Astrocyte of the cerebellum (primary cell): ENCODE results near the gene RBFOX2.
"Not testable (repeated sequence)": the region's sequence is repeated elsewhere in the genome, so short reads cannot be mapped to it uniquely, and the experiment has no call there.

Experiments
- DNase-seq: peaks from one replicate; pipeline ENCODE4 v3.0.0-alpha.2; 2011; ENCODE audit warnings: low read depth
- H3K4me3 ChIP-seq: 2 replicates; pipeline ENCODE4 v1.5.1; 2011; ENCODE audit warnings: mild to moderate bottlenecking, low read depth, low read length, moderate library complexity
- in situ Hi-C: cut with HindIII; loops from 2 replicates; pipeline ENCODE4 v1.10.0; 2017; ENCODE audit warnings: low sequenced_read_pairs
- TF ChIP-seq, protein P1 (sequence below): IDR thresholded peaks from 2 replicates; pipeline ENCODE4 v1.5.1; 2012; ENCODE audit warnings: low read length, low read depth, moderate library complexity, mild to moderate bottlenecking; ENCODE audit errors: missing control alignments

RBFOX2 gene

DNA sequence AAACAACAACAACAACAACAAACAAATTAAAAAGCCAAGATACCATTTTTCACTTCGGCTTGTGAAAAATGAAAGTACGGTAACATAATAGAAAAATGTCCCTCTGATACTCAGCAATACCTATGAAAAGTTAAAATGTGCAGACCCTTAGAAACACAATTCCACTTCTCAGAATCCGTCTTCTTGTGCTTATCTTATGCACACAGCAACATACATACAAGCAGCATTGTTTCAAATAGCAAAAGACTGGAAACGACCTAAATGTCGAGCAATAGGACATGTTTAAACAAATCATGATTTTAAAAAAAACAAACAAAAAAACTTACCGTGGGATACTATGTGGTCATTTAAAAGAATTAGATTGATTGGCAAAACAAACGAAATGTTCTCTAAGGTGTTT is 26.5 kb downstream of the RBFOX2 start:
- no peak overlapping the region for H3K4me3 ChIP-seq
- TF ChIP-seq, protein P1, sequence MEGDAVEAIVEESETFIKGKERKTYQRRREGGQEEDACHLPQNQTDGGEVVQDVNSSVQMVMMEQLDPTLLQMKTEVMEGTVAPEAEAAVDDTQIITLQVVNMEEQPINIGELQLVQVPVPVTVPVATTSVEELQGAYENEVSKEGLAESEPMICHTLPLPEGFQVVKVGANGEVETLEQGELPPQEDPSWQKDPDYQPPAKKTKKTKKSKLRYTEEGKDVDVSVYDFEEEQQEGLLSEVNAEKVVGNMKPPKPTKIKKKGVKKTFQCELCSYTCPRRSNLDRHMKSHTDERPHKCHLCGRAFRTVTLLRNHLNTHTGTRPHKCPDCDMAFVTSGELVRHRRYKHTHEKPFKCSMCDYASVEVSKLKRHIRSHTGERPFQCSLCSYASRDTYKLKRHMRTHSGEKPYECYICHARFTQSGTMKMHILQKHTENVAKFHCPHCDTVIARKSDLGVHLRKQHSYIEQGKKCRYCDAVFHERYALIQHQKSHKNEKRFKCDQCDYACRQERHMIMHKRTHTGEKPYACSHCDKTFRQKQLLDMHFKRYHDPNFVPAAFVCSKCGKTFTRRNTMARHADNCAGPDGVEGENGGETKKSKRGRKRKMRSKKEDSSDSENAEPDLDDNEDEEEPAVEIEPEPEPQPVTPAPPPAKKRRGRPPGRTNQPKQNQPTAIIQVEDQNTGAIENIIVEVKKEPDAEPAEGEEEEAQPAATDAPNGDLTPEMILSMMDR = no peak
- in situ Hi-C loops = no loop called here
- no peak for DNase-seq

DNA sequence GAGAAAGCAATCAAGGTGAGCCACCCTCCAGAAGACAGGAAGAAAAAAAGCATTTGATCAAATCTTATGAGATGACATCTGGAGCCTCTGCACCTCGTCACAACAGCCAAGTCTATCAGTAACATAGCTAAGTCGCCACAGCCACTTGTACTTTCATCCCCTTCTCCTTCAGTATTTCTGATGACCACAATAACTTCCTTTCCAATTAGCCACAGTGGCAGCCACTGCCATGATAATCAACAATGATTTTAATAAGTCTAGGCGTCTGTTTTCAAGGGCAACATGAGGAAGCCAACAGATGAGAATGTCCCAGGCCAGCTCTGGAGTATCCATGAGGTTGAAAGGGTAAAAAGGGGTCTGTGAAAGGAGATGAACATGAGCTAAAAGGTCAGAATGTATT is 29.9 kb downstream of the RBFOX2 start:
- TF ChIP-seq, protein P1 = no peak
- in situ Hi-C loops = loop anchor here (5.0 kb wide), 1 partner anchor 56 kb away; no protein-coding TSS in a partner anchor
- no peak for DNase-seq
- no peak overlapping the region for H3K4me3 ChIP-seq

DNA sequence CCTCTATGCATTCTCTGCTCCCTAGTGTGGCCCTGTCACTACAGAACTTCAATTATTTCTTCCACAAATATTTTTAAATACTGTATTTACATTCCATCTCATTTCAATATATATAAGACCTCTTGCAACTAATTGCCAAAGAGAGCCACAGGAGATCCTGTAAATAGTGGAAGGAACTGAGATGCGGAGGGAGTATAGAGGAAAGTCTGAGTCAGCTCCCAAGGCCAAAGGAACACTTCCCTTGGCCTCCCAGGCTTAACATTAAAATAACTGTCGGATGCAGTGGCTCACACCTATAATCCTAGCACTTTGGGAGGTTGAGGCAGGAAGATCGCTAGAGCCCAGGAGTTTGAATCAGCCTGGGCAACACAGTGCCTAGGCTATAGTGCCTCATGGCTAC is 31.2 kb downstream of the RBFOX2 start:
- H3K4me3 ChIP-seq = no peak overlapping the region
- TF ChIP-seq, protein P1 = no peak
- no peak for DNase-seq
- in situ Hi-C loops = loop anchor here (5.0 kb wide), 1 partner anchor 55 kb away; no protein-coding TSS in a partner anchor

DNA sequence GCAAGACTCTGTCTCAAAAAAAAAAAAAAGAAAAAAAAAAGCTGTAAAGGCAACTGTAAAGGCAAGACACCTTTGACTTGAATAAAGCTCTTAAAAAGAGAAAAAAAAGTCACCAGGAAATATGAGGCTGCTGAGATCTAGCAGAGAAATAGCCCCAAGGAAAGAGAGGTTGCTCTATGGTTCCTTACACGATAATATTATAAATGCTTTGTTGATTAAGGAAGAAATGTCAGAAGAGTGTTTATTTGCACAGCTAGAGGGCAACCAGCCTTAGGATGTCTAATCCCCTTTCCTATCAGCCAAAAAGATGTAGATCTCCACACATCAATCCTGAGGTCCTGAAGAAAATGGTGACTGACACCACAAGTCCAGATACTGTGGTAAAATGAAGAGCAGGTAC is 32.0 kb downstream of the RBFOX2 start:
- in situ Hi-C loops = loop anchor here (5.0 kb wide), 1 partner anchor 54 kb away; no protein-coding TSS in a partner anchor
- TF ChIP-seq, protein P1 = no peak
- no peak overlapping the region for H3K4me3 ChIP-seq
- DNase-seq = no peak

DNA sequence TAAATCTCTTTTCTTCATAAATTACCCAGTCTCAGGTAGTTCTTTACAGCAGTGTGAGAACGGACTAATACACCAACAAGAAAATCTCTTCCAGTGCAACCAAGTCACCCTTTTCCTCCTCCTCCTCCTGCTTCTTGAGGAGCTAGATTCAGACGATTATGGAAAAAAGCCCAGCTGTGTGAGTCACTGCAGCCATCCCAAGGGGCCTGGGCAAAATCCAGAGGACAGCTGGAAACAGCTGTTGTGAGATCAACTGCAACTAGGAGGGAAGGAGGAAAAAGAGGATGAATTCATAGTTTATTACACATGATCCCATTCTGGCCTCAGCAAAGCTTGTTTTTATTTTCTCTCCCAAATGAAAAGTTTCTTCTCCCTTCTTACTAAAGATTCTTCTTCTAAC is 32.9 kb downstream of the RBFOX2 start:
- H3K4me3 ChIP-seq = no peak overlapping the region
- TF ChIP-seq, protein P1 = no peak
- in situ Hi-C loops = loop anchor here (5.0 kb wide), 1 partner anchor 53 kb away; no protein-coding TSS in a partner anchor
- peak; percentile 95 for DNase-seq

DNA sequence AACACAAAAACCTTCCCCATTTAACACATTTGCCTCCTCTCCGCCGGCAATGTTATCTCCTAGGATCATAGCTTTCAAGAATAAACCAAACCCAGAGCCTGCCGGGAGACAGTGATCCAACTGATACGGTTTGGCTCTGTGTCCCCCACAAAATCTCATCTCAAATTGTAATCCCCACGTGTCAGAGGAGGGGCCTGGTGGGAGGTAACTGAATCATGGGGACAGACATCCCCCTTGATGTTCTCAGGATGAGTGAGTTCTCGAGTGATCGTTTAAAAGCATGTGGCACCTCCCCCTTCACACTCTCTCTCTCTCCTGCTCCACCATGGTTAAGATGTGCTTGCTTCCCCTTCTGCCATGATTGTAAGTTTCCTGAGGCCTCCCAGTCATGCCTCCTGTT is 33.3 kb downstream of the RBFOX2 start:
- DNase-seq = no peak
- in situ Hi-C loops = loop anchor here (5.0 kb wide), 1 partner anchor 53 kb away; no protein-coding TSS in a partner anchor
- TF ChIP-seq, protein P1 = no peak
- no peak overlapping the region for H3K4me3 ChIP-seq

DNA sequence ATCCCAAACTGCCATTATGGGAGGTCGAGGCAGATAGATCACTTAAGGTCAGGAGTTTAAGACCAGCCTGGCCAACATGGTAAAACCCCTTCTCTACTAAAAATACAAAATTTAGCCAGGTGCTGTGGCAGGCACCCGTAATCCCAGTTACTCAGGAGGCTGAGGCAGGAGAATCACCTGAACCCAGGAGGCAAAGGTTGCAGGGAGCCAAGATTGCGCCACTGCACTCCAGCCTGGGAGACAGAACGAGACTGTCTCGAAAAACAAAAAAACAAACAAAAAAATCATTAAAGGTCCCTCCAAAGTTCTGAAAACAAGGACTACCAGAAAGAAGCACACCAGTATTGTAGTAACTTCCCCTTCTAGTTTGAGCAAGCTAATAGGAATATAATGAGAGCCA is 34.9 kb downstream of the RBFOX2 start:
- in situ Hi-C loops, H3K4me3 ChIP-seq, DNase-seq: not testable (repeated sequence)
